ENCODE data around the gene OR51B2.

The OR51B2 gene

DNA sequence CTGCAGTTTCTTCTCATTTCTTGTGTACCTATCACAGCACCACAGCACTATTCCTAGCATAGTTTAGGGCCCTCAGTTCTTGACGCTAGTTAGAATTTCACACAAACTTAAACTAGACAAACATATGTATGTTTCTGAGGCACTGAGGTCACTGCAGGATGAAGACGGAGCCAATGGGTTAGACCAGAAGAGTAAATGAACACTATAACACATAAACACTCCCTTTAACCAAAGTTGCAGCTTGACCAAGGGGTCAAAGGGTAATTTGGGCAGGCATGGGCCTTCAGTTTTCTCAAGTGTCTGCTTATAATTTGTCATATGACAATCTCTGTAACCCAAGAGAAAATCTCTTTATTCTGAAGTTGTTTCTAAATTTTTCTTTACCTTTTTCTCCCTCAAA, 41.5 kb downstream of the OR51B2 start:
- Histone ChIP-seq H3K36me3 (ENCODE audit: insufficient read depth, low read length) (no peaks in the 10 kb centered on the region), H3K4me1 (ENCODE audit: insufficient read depth, low read length) (peaks cover 6% of the 10 kb centered on the region; the same call in 1 of the 2 replicates), H3K9ac (ENCODE audit: low read depth, low read length) (no peak overlapping the region), H3K9me3 (ENCODE audit: control insufficient read depth, insufficient read depth, low read length) (no peaks in the 10 kb centered on the region)

DNA sequence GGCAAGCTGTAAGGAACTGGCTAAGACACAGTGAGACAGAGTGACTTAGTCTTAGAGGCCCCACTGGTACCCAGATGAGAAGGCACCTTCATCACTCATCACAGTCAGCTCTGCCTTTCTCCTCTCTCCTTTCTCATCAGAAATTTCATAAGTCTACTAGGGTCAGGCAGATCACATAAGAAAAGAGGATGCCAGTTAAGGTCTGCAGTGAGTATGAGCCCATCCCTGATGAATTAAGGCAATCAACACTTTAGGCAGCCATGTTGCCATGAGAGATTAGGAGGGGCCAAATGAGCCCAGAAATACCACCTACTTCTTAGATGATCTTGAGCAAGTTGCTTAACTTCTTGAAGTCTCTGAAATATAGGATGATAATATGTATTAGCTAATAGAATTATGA, 42.5 kb downstream of the OR51B2 start:
- no peak overlapping the region for H3K9ac ChIP-seq (ENCODE audit: low read depth, low read length)
- no peaks in the 10 kb centered on the region for H3K36me3 ChIP-seq (ENCODE audit: insufficient read depth, low read length)

DNA sequence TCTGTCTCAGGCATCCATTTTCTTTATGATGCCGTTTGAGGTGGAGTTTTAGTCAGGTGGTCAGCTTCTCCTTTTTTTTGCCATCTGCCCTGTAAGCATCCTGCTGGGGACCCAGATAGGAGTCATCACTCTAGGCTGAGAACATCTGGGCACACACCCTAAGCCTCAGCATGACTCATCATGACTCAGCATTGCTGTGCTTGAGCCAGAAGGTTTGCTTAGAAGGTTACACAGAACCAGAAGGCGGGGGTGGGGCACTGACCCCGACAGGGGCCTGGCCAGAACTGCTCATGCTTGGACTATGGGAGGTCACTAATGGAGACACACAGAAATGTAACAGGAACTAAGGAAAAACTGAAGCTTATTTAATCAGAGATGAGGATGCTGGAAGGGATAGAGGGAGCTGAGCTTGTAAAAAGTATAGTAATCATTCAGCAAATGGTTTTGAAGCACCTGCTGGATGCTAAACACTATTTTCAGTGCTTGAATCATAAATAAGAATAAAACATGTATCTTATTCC, 43.5 kb downstream of the OR51B2 start:
- Histone ChIP-seq H3K4me1 (ENCODE audit: insufficient read depth, low read length) (peaks cover 6% of the 10 kb centered on the region; the same call in 1 of the 2 replicates), H3K9me3 (ENCODE audit: control insufficient read depth, insufficient read depth, low read length) (no peaks in the 10 kb centered on the region)

More for the DNA sequence above, 42.5 kb downstream of the OR51B2 start:
- no peaks in the 10 kb centered on the region for H3K9me3 ChIP-seq (ENCODE audit: control insufficient read depth, insufficient read depth, low read length)
- H3K4me1 ChIP-seq (ENCODE audit: insufficient read depth, low read length), result peaks cover 6% of the 10 kb centered on the region; the same call in 1 of the 2 replicates

DNA sequence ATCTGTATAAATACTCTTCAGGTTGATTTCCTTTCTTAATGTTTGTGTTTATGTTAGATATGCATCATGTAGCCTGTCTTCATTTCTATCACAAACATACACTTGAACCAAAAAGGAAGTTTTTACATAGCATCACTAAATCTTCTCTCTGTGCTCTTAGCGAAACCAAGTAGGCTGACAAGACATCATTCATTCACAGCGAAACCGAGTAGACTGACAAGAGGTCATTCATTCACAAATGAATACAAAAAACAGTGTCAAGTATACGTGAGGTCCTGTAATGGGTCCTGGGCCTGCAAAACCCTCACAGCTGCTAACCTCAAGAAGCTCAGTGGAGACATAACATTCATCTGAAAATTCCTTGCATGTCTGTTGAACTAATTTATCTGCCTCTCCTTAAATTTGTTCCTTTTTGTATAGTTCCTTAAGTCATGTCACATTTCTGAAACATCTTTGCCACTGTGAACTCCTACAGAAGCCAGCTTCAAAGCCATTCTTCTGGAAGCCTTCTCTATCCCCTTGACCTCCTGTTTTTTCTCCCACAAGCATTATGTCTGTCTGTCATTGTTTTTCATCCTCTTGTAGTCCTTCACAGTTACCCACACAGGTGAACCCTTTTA, 44.5 kb downstream of the OR51B2 start:
- H3K4me1 ChIP-seq (ENCODE audit: insufficient read depth, low read length), result peaks cover 8% of the 10 kb centered on the region; the same call in 1 of the 2 replicates
- no peak overlapping the region for H3K9ac ChIP-seq (ENCODE audit: low read depth, low read length)
- H3K36me3 ChIP-seq (ENCODE audit: insufficient read depth, low read length), result no peaks in the 10 kb centered on the region
- H3K9me3 ChIP-seq (ENCODE audit: control insufficient read depth, insufficient read depth, low read length), result no peaks in the 10 kb centered on the region

More for the DNA sequence above, 43.5 kb downstream of the OR51B2 start:
- no peaks in the 10 kb centered on the region for H3K36me3 ChIP-seq (ENCODE audit: insufficient read depth, low read length)
- no peak overlapping the region for H3K9ac ChIP-seq (ENCODE audit: low read depth, low read length)

DNA sequence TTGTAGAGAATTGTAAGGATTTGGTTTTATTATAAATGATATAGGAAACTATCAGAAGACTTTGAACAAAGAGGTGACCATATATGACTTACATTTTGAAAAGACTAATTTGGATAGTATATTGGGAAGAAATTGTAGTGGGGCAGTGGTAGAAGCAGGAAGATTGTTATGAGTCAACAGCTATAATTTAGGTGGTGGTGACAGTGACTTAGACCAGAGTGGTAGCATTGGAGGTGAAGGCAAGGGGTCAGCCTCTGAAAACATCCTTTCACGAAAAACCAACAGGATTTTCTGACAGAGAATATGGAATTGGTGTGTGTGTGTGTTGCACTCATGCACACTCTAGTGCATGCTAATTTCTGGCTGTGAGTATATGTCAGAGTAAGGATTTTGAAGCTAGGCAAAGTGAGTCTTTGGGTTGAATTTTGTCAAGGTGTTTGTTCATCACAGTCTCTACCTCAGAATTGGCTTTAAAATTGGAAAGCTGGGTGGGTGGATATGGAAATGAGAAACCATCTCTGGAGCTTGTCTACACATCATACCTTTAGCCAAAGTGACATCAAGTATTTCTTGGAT, 46.2 kb downstream of the OR51B2 start:
- no peaks in the 10 kb centered on the region for H3K36me3 ChIP-seq (ENCODE audit: insufficient read depth, low read length)
- H3K4me1 ChIP-seq (ENCODE audit: insufficient read depth, low read length), result peaks cover 11% of the 10 kb centered on the region; the same call in 1 of the 2 replicates
- no peaks in the 10 kb centered on the region for H3K9me3 ChIP-seq (ENCODE audit: control insufficient read depth, insufficient read depth, low read length)
- no peak overlapping the region for H3K9ac ChIP-seq (ENCODE audit: low read depth, low read length)

DNA sequence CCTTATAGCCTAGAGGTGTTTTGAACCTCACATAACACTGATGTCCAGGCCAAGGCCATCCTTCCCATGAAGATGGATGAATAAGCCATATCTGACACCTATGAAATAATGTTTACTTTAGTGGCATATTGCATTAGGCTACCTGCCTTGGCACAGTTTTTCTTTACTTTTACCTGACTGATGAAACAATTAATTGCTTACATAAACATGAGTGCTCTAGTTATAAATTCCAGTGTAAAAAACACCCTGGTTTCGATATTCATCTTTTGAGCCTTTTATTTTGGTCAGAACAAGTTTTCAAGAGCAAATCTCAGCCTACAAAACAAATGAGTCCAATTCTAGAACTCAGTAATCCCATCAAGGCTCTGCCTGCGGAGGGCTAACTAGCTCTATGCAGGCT, 47.4 kb downstream of the OR51B2 start:
- H3K9me3 ChIP-seq (ENCODE audit: control insufficient read depth, insufficient read depth, low read length), result no peaks in the 10 kb centered on the region
- H3K9ac ChIP-seq (ENCODE audit: low read depth, low read length), result no peak overlapping the region
- H3K4me1 ChIP-seq (ENCODE audit: insufficient read depth, low read length), result peaks cover 11% of the 10 kb centered on the region; the same call in 1 of the 2 replicates
- H3K36me3 ChIP-seq (ENCODE audit: insufficient read depth, low read length), result no peaks in the 10 kb centered on the region

DNA sequence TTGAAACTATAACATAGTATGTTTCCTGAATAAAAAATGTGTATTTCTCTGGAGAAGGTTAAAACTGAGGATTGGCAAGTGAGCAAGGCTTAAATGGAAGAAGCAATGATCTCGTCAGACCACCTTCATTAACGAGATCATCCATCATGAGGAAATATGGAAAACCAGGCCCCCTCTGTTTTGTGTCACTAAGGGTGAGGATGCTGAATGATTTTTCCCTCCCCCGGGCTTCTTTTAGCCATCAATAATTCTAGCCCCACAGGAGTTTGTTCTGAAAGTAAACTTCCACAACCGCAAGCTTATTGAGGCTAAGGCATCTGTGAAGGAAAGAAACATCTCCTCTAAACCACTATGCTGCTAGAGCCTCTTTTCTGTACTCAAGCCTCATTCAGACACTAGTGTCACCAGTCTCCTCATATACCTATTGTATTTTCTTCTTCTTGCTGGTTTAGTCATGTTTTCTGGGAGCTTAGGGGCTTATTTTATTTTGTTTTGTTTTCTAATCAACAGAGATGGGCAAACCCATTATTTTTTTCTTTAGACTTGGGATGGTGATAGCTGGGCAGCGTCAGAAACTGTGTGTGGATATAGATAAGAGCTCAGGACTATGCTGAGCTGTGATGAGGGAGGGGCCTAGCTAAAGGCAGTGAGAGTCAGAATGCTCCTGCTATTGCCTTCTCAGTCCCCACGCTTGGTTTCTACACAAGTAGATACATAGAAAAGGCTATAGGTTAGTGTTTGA, 48.6 kb downstream of the OR51B2 start:
- Histone ChIP-seq H3K36me3 (ENCODE audit: insufficient read depth, low read length) (no peaks in the 10 kb centered on the region), H3K9me3 (ENCODE audit: control insufficient read depth, insufficient read depth, low read length) (no peaks in the 10 kb centered on the region), H3K9ac (ENCODE audit: low read depth, low read length) (no peak overlapping the region), H3K4me1 (ENCODE audit: insufficient read depth, low read length) (peaks cover 5% of the 10 kb centered on the region; the same call in 1 of the 2 replicates)

DNA sequence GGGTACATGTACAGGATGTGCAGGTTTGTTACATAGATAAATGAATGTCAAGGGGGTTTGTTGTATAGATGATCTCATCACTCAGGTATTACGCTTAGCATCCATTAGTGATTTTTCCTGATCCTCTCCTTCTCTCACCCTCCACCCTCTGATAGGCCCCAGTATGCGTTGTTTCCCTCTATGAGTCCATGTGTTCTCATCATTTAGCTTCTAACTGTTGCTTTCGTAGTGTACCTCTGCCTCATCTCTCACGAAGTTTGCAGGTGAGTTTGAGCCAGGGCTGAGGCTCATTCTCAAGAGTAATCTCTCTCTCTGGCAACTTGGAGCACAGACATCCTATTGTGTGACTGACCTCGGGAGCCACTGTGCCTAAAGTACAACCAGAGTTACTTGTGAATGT, 49.7 kb downstream of the OR51B2 start:
- H3K36me3 ChIP-seq (ENCODE audit: insufficient read depth, low read length), result no peaks in the 10 kb centered on the region
- H3K4me1 ChIP-seq (ENCODE audit: insufficient read depth, low read length), result peaks cover 5% of the 10 kb centered on the region; the same call in 1 of the 2 replicates
- H3K9ac ChIP-seq (ENCODE audit: low read depth, low read length), result no peak overlapping the region
- H3K9me3 ChIP-seq (ENCODE audit: control insufficient read depth, insufficient read depth, low read length), result no peaks in the 10 kb centered on the region
